Neural cell (in vitro differentiated cells): ENCODE data around the gene NUTM1.

Experiments
- EZH2 ChIP-seq: fragments of 200-600, 300-800 bp; shearing (Covaris generic), sonication (generic); IDR thresholded peaks from 2 replicates; pipeline ENCODE4 v1.6.1; 2014; ENCODE audit warnings: antibody characterized with exemption, low read length, borderline replicate concordance, mild to moderate bottlenecking; ENCODE audit not compliant: insufficient read depth, poor library complexity, severe bottlenecking
- TAF1 ChIP-seq: IDR thresholded peaks from 2 replicates; pipeline ENCODE4 v1.6.1; 2012; ENCODE audit warnings: low read depth
- TF ChIP-seq, protein P1 (sequence below): fragments of 450-650 bp; IDR thresholded peaks from 2 replicates; pipeline ENCODE4 v1.5.1; 2014; ENCODE audit warnings: antibody characterized with exemption, mild to moderate bottlenecking, moderate library complexity; ENCODE audit not compliant: poor library complexity, severe bottlenecking

DNA sequence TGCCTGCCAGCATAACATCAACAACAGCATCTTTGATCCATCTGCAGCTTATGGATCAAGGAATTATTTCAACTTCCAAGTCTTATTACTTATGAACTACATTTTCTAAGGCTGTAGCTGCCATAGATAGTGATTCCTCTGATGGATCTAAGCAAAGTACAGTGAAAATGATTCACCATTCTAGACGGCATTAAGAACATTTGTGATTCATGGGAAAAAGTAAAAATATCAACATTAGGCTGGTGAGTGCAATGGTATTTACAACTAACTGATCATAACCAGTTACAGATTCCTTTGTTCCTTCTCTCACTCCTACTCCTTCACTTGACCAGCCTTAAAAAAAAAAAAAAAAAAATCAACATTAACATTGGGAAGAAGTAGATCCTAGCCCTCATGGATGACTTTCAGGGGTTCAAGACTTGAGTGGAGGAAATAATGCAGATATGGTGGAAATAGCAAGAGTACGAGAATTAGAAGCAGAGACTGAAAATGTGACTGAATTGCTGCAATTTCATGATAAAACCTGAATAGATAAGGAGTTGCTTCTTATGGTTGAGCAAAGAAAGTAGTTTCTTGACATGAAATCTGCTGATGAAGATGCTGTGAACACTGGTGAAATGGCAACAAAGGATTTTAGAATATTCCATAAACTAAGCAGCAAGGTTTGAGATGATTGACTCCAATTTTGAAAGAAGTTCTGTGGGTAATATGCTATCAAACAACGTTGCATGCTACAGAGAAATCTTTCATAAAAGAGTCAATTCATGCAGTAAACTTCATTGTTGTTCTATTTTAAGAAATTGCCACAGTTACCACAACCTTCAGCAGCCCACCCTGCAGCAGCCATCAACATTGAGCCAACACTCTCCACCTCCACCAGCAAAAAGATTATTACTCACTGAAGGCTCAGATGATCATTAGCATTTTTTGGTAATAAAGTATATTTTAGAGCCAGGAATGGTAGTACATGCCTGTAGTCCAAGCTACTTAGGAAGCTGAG is 28.3 kb upstream of the NUTM1 start:
- TF ChIP-seq EZH2 (no peak), TAF1 (no peak)
- TF ChIP-seq, protein P1, sequence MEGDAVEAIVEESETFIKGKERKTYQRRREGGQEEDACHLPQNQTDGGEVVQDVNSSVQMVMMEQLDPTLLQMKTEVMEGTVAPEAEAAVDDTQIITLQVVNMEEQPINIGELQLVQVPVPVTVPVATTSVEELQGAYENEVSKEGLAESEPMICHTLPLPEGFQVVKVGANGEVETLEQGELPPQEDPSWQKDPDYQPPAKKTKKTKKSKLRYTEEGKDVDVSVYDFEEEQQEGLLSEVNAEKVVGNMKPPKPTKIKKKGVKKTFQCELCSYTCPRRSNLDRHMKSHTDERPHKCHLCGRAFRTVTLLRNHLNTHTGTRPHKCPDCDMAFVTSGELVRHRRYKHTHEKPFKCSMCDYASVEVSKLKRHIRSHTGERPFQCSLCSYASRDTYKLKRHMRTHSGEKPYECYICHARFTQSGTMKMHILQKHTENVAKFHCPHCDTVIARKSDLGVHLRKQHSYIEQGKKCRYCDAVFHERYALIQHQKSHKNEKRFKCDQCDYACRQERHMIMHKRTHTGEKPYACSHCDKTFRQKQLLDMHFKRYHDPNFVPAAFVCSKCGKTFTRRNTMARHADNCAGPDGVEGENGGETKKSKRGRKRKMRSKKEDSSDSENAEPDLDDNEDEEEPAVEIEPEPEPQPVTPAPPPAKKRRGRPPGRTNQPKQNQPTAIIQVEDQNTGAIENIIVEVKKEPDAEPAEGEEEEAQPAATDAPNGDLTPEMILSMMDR = no peak
